ENCODE results near the gene GUCY2C.

DNA sequence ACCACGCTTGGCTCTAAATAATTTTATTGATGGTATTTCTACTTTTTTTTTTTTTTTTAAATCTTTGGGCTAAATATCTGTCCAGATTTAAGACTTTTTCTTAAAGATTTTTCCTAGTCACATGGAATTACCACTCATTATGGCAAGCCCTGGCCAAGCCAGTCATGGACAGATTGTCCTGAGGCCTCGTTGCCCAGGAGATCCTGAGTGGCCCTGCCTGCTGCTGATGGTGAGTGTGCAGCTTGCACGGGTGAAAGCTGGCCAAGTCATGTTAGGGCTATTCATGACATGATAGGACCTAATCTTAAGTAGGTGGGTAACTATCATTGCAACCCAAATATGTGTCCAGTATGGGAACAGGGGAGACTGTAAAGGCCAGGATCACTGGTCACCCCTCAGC is 27.8 kb downstream of the GUCY2C start:
- TF ChIP-seq, protein P1, sequence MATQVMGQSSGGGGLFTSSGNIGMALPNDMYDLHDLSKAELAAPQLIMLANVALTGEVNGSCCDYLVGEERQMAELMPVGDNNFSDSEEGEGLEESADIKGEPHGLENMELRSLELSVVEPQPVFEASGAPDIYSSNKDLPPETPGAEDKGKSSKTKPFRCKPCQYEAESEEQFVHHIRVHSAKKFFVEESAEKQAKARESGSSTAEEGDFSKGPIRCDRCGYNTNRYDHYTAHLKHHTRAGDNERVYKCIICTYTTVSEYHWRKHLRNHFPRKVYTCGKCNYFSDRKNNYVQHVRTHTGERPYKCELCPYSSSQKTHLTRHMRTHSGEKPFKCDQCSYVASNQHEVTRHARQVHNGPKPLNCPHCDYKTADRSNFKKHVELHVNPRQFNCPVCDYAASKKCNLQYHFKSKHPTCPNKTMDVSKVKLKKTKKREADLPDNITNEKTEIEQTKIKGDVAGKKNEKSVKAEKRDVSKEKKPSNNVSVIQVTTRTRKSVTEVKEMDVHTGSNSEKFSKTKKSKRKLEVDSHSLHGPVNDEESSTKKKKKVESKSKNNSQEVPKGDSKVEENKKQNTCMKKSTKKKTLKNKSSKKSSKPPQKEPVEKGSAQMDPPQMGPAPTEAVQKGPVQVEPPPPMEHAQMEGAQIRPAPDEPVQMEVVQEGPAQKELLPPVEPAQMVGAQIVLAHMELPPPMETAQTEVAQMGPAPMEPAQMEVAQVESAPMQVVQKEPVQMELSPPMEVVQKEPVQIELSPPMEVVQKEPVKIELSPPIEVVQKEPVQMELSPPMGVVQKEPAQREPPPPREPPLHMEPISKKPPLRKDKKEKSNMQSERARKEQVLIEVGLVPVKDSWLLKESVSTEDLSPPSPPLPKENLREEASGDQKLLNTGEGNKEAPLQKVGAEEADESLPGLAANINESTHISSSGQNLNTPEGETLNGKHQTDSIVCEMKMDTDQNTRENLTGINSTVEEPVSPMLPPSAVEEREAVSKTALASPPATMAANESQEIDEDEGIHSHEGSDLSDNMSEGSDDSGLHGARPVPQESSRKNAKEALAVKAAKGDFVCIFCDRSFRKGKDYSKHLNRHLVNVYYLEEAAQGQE (tag by site-specific recombination; IDR thresholded peaks at IDR 0.05): no peak
- TF ChIP-seq ZNF274 (IDR thresholded peaks at IDR 0.05; ENCODE audit: low read length): no peak
- no peak for TF ChIP-seq ZNF274 (tag by site-specific recombination; IDR thresholded peaks at IDR 0.05; ENCODE audit: borderline replicate concordance)
- no peak for TF ChIP-seq ZNF670 (tag by site-specific recombination; IDR thresholded peaks at IDR 0.05; ENCODE audit: low read depth)
- TF ChIP-seq, protein P2, sequence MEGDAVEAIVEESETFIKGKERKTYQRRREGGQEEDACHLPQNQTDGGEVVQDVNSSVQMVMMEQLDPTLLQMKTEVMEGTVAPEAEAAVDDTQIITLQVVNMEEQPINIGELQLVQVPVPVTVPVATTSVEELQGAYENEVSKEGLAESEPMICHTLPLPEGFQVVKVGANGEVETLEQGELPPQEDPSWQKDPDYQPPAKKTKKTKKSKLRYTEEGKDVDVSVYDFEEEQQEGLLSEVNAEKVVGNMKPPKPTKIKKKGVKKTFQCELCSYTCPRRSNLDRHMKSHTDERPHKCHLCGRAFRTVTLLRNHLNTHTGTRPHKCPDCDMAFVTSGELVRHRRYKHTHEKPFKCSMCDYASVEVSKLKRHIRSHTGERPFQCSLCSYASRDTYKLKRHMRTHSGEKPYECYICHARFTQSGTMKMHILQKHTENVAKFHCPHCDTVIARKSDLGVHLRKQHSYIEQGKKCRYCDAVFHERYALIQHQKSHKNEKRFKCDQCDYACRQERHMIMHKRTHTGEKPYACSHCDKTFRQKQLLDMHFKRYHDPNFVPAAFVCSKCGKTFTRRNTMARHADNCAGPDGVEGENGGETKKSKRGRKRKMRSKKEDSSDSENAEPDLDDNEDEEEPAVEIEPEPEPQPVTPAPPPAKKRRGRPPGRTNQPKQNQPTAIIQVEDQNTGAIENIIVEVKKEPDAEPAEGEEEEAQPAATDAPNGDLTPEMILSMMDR (tag by site-specific recombination; IDR thresholded peaks at IDR 0.05): no peak
